Measurements from ENCODE around the gene PTPRG.

The PTPRG gene

GRCh38 chr3:61828880-61829721 lies 267.7 kb downstream of the PTPRG start:
- peaks cover 3% of the 10 kb centered on the region for H3K36me3 Mint-ChIP-seq
- H3K9me3 Mint-ChIP-seq, result peaks cover 3% of the 10 kb centered on the region
- ATAC-seq (ENCODE audit: low read depth) (no peak), DNase-seq (ENCODE audit: low spot score in 2 of 2) (no peak)
- no peak overlapping the region for H3K27ac Mint-ChIP-seq
- no peaks in the 10 kb centered on the region for H3K27me3 Mint-ChIP-seq
- no peak overlapping the region for H3K4me3 Mint-ChIP-seq
- H3K4me1 Mint-ChIP-seq, result peaks cover 3% of the 10 kb centered on the region

GRCh38 chr3:61829722-61830350 lies 268.5 kb downstream of the PTPRG start:
- DNase-seq (ENCODE audit: low spot score in 2 of 2) (no peak), ATAC-seq (ENCODE audit: low read depth) (no peak)
- H3K27me3 Mint-ChIP-seq, result no peaks in the 10 kb centered on the region
- H3K9me3 Mint-ChIP-seq, result peaks cover 3% of the 10 kb centered on the region
- no peak overlapping the region for H3K27ac Mint-ChIP-seq
- peaks cover 3% of the 10 kb centered on the region for H3K36me3 Mint-ChIP-seq
- peaks cover 3% of the 10 kb centered on the region for H3K4me1 Mint-ChIP-seq
- H3K4me3 Mint-ChIP-seq, result no peak overlapping the region

GRCh38 chr3:61831973-61832372 lies 270.6 kb downstream of the PTPRG start:
- no peak overlapping the region for H3K27ac Mint-ChIP-seq
- H3K36me3 Mint-ChIP-seq, result peaks cover 5% of the 10 kb centered on the region
- H3K9me3 Mint-ChIP-seq, result peaks cover 3% of the 10 kb centered on the region
- H3K27me3 Mint-ChIP-seq, result no peaks in the 10 kb centered on the region
- no peak for ATAC-seq (ENCODE audit: low read depth)
- no peak overlapping the region for H3K4me3 Mint-ChIP-seq
- no peak for DNase-seq (ENCODE audit: low spot score in 2 of 2)
- H3K4me1 Mint-ChIP-seq, result peaks cover 3% of the 10 kb centered on the region

- peaks cover 3% of the 10 kb centered on the region for H3K9me3 Mint-ChIP-seq
- DNase-seq (ENCODE audit: low spot score in 2 of 2), result no peak
- peaks cover 3% of the 10 kb centered on the region for H3K4me1 Mint-ChIP-seq
- no peak overlapping the region for H3K27ac Mint-ChIP-seq
- ATAC-seq (ENCODE audit: low read depth), result no peak
- H3K4me3 Mint-ChIP-seq, result no peak overlapping the region
- H3K27me3 Mint-ChIP-seq, result no peaks in the 10 kb centered on the region
- H3K36me3 Mint-ChIP-seq, result peaks cover 5% of the 10 kb centered on the region
These were observed 271.2 kb downstream of the PTPRG start for GRCh38 chr3:61832375-61833229.

- H3K4me3 Mint-ChIP-seq, result no peak overlapping the region
These were observed 277.9 kb downstream of the PTPRG start for GRCh38 chr3:61839256-61839655.

GRCh38 chr3:61841111-61841845 lies 279.9 kb downstream of the PTPRG start:
- H3K27ac Mint-ChIP-seq, result no peak overlapping the region
- no peak overlapping the region for H3K4me3 Mint-ChIP-seq
- H3K36me3 Mint-ChIP-seq, result no peaks in the 10 kb centered on the region
- no peak for ATAC-seq (ENCODE audit: low read depth)
- H3K4me1 Mint-ChIP-seq, result no peaks in the 10 kb centered on the region
- DNase-seq (ENCODE audit: low spot score in 2 of 2), result no peak
- no peaks in the 10 kb centered on the region for H3K9me3 Mint-ChIP-seq
- no peaks in the 10 kb centered on the region for H3K27me3 Mint-ChIP-seq

More at GRCh38 chr3:61839256-61839655, 277.9 kb downstream of the PTPRG start:
- DNase-seq (ENCODE audit: low spot score in 2 of 2) (no peak), ATAC-seq (ENCODE audit: low read depth) (no peak)
- peaks cover 2% of the 10 kb centered on the region for H3K36me3 Mint-ChIP-seq
- no peak overlapping the region for H3K27ac Mint-ChIP-seq
- H3K27me3 Mint-ChIP-seq, result no peaks in the 10 kb centered on the region
- H3K4me1 Mint-ChIP-seq, result no peaks in the 10 kb centered on the region
- no peaks in the 10 kb centered on the region for H3K9me3 Mint-ChIP-seq

- Mint-ChIP-seq H3K27me3 (no peaks in the 10 kb centered on the region), H3K9me3 (no peaks in the 10 kb centered on the region), H3K4me1 (no peaks in the 10 kb centered on the region), H3K36me3 (no peaks in the 10 kb centered on the region), H3K4me3 (no peak overlapping the region), H3K27ac (no peak overlapping the region)
- no peak for ATAC-seq (ENCODE audit: low read depth)
- no peak for DNase-seq (ENCODE audit: low spot score in 2 of 2)
These were observed 280.6 kb downstream of the PTPRG start for GRCh38 chr3:61841988-61842387.

GRCh38 chr3:61844346-61844745 lies 283.0 kb downstream of the PTPRG start:
- Mint-ChIP-seq H3K27ac (no peak overlapping the region), H3K36me3 (no peaks in the 10 kb centered on the region), H3K9me3 (no peaks in the 10 kb centered on the region), H3K27me3 (no peaks in the 10 kb centered on the region), H3K4me1 (no peaks in the 10 kb centered on the region), H3K4me3 (no peak overlapping the region)
- no peak for DNase-seq (ENCODE audit: low spot score in 2 of 2)
- no peak for ATAC-seq (ENCODE audit: low read depth)

- H3K27ac Mint-ChIP-seq, result no peak overlapping the region
- no peaks in the 10 kb centered on the region for H3K9me3 Mint-ChIP-seq
- H3K4me3 Mint-ChIP-seq, result no peak overlapping the region
- no peaks in the 10 kb centered on the region for H3K27me3 Mint-ChIP-seq
- DNase-seq (ENCODE audit: low spot score in 2 of 2), result no peak
- H3K4me1 Mint-ChIP-seq, result no peaks in the 10 kb centered on the region
- no peak for ATAC-seq (ENCODE audit: low read depth)
- no peaks in the 10 kb centered on the region for H3K36me3 Mint-ChIP-seq
These were observed 285.1 kb downstream of the PTPRG start for GRCh38 chr3:61846488-61846887.

- no peaks in the 10 kb centered on the region for H3K9me3 Mint-ChIP-seq
- H3K27me3 Mint-ChIP-seq, result no peaks in the 10 kb centered on the region
- no peaks in the 10 kb centered on the region for H3K36me3 Mint-ChIP-seq
- no peak overlapping the region for H3K27ac Mint-ChIP-seq
- H3K4me1 Mint-ChIP-seq, result no peaks in the 10 kb centered on the region
- DNase-seq (ENCODE audit: low spot score in 2 of 2) (no peak), ATAC-seq (ENCODE audit: low read depth) (no peak)
- no peak overlapping the region for H3K4me3 Mint-ChIP-seq
These were observed 286.6 kb downstream of the PTPRG start for GRCh38 chr3:61847784-61848462.

GRCh38 chr3:61848885-61849284 lies 287.5 kb downstream of the PTPRG start:
- H3K4me3 Mint-ChIP-seq, result no peak overlapping the region
- H3K27me3 Mint-ChIP-seq, result no peaks in the 10 kb centered on the region
- no peaks in the 10 kb centered on the region for H3K36me3 Mint-ChIP-seq
- H3K4me1 Mint-ChIP-seq, result no peaks in the 10 kb centered on the region
- no peak overlapping the region for H3K27ac Mint-ChIP-seq
- DNase-seq (ENCODE audit: low spot score in 2 of 2), result no peak
- ATAC-seq (ENCODE audit: low read depth), result no peak
- no peaks in the 10 kb centered on the region for H3K9me3 Mint-ChIP-seq

GRCh38 chr3:61853912-61854311 lies 292.5 kb downstream of the PTPRG start:
- H3K36me3 Mint-ChIP-seq, result no peaks in the 10 kb centered on the region
- DNase-seq (ENCODE audit: low spot score in 2 of 2), result no peak
- H3K9me3 Mint-ChIP-seq, result peaks cover 2% of the 10 kb centered on the region
- H3K4me3 Mint-ChIP-seq, result no peak overlapping the region
- no peaks in the 10 kb centered on the region for H3K27me3 Mint-ChIP-seq
- H3K4me1 Mint-ChIP-seq, result no peaks in the 10 kb centered on the region
- H3K27ac Mint-ChIP-seq, result no peak overlapping the region
- no peak for ATAC-seq (ENCODE audit: low read depth)

- Mint-ChIP-seq H3K4me1 (no peaks in the 10 kb centered on the region), H3K27me3 (no peaks in the 10 kb centered on the region), H3K27ac (no peak overlapping the region), H3K4me3 (no peak overlapping the region), H3K9me3 (peaks cover 2% of the 10 kb centered on the region), H3K36me3 (no peaks in the 10 kb centered on the region)
- DNase-seq (ENCODE audit: low spot score in 2 of 2) (no peak), ATAC-seq (ENCODE audit: low read depth) (no peak)
These were observed 293.8 kb downstream of the PTPRG start for GRCh38 chr3:61855211-61855610.
